HEK293 (cell line): Measurements from ENCODE around the gene B4GALNT4.
A peak's percentile ranks its signal among the peaks of the same experiment; 100 is the strongest.
"Not testable (repeated sequence)": the region's sequence is repeated elsewhere in the genome, so short reads cannot be mapped to it uniquely, and the experiment has no call there.

Source experiments
- CTCF ChIA-PET: fragments of 350-600 bp; formaldehyde crosslinking; extraction: SDS; loops from one replicate; lab custom pipeline; 2021; ENCODE audit warnings: antibody characterized with exemption; lab: Yijun Ruan, JAX
- POLR2A ChIA-PET: fragments of 300-600 bp; formaldehyde crosslinking; extraction: SDS; loops from one replicate; lab custom pipeline; 2020; ENCODE audit warnings: antibody characterized with exemption, inconsistent platforms; lab: Yijun Ruan, JAX
- H3K27ac ChIP-seq: fragments of 200-500 bp; sonication (Bioruptor generic); 2 replicates; pipeline ENCODE4 v1.5.1; 2014; ENCODE audit warnings: low read depth, low read length, control low read depth, inconsistent platforms; ENCODE audit errors: extremely low read depth
- H3K36me3 ChIP-seq, 2 experiments: fragments of 200-500 bp in 1 of 2; sonication (Bioruptor generic) in 1 of 2; 1 replicate in 1 of 2; 2 replicates in 1 of 2; pipeline ENCODE4 v1.5.1; 2014 to 2017; ENCODE audit warnings: inconsistent platforms in 2 of 2, low read length in 2 of 2; ENCODE audit not compliant: control insufficient read depth in 2 of 2, insufficient read depth in 1 of 2
- H3K4me1 ChIP-seq: fragments of 200-500 bp; sonication (Bioruptor generic); 2 replicates; pipeline ENCODE4 v1.5.1; 2014; ENCODE audit warnings: mild to moderate bottlenecking, low read length, inconsistent platforms; ENCODE audit not compliant: control insufficient read depth, insufficient read depth
- H3K4me3 ChIP-seq: 2 replicates; pipeline ENCODE4 v1.5.1; 2011; ENCODE audit warnings: low read depth, mild to moderate bottlenecking, control low read depth, low read length, moderate library complexity
- H3K9me3 ChIP-seq: fragments of 200-500 bp; sonication (Bioruptor generic); 2 replicates; pipeline ENCODE4 v1.5.1; 2014; ENCODE audit warnings: low read depth, low read length, inconsistent platforms; ENCODE audit not compliant: control insufficient read depth, insufficient read depth
- PRDM1 ChIP-seq: fragments of 450-650 bp; formaldehyde crosslinking; IDR thresholded peaks from 2 replicates; pipeline ENCODE4; 2016; ENCODE audit warnings: missing biosample characterization, missing genetic modification characterization
- REST ChIP-seq: fragments of 450-650 bp; formaldehyde crosslinking; IDR thresholded peaks from 2 replicates; pipeline ENCODE4 v1.5.1; 2016; ENCODE audit warnings: missing biosample characterization, missing genetic modification characterization
- ZFHX2 ChIP-seq: fragments of 450-650 bp; formaldehyde crosslinking; conservative IDR thresholded peaks from 2 replicates; pipeline ENCODE4 v1.5.1; 2016; ENCODE audit warnings: missing biosample characterization, missing genetic modification characterization
- ZNF10 ChIP-seq: fragments of 450-650 bp; formaldehyde crosslinking; IDR thresholded peaks from 2 replicates; pipeline ENCODE4 v1.5.1; 2017; ENCODE audit warnings: missing biosample characterization, missing genetic modification characterization
- ZNF121 ChIP-seq: fragments of 450-650 bp; formaldehyde crosslinking; IDR thresholded peaks from 2 replicates; pipeline ENCODE4 v1.5.1; 2016; ENCODE audit warnings: missing biosample characterization, missing genetic modification characterization
- ZNF394 ChIP-seq: fragments of 450-650 bp; formaldehyde crosslinking; IDR thresholded peaks from 2 replicates; pipeline ENCODE4 v1.5.1; 2016; ENCODE audit warnings: missing biosample characterization, missing genetic modification characterization, mild to moderate bottlenecking, moderate library complexity, borderline replicate concordance
- ZNF513 ChIP-seq: fragments of 450-650 bp; IDR thresholded peaks from 2 replicates; pipeline ENCODE4 v1.5.1; 2018; ENCODE audit warnings: missing biosample characterization, missing genetic modification characterization
- ZNF707 ChIP-seq: fragments of 450-650 bp; formaldehyde crosslinking; IDR thresholded peaks from 2 replicates; pipeline ENCODE4 v1.5.1; 2016; ENCODE audit warnings: missing biosample characterization, missing genetic modification characterization
- ZNF830 ChIP-seq: fragments of 450-650 bp; IDR thresholded peaks from 2 replicates; pipeline ENCODE4 v1.5.0; 2018; ENCODE audit warnings: missing biosample characterization, missing genetic modification characterization, low read depth, mild to moderate bottlenecking, moderate library complexity

Gene B4GALNT4

DNA sequence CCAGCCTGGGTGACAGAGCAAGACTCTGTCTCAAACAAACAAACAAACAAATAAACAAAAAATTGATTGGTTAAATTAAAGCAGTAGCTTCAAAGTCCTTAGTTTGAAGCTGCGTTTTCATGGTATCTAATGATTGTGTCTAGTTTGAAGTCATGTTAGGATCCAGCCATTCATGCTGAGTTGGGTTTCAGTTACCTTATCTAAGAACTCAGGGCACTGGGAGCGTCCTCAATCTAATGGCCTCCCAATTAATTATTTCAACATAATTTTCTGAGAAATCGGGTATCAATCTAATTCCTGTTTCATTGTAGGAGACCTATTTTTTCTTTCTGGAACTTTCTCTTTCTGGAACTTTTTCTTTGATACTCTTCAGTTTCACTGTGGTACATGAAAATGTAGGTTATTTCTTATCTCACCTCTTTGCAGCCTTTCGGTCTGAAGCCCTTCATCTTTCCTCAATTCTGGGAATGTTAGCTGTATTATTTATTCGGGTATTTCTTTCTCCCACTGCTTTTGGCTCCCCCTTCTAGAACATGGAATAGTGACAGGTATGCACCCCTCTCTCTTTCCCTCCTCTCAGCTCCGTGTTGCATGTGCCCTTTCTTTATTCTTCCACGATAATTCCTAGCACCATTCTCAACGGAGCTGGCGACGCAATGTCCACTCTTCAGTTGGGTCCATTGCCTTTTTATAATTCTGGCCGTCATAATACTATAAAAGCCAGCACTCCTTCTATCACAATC, 24.3 kb upstream of the B4GALNT4 start:
- no peak overlapping the region for H3K4me3 ChIP-seq
- no peaks in the 10 kb centered on the region for H3K4me1 ChIP-seq
- no peak overlapping the region for H3K27ac ChIP-seq
- ChIA-PET CTCF (interaction anchor here (0.7 kb wide), 1 partner anchor 15 kb away, joined by 6 read pairs; no protein-coding TSS in a partner anchor), POLR2A (interaction anchor here (1.3 kb wide), 1 partner anchor 11 kb away, joined by 3 read pairs; no protein-coding TSS in a partner anchor)
- no peaks in the 10 kb centered on the region for H3K9me3 ChIP-seq
- TF ChIP-seq REST (tag by site-specific recombination) (no peak), PRDM1 (tag by site-specific recombination) (0 out of 2 replicates have a peak, but pooled peaks have one; percentile 34)
- no peaks in the 10 kb centered on the region for H3K36me3 ChIP-seq

- CTCF ChIA-PET = interaction anchor here (0.6 kb wide), 1 partner anchor 21 kb away, joined by 3 read pairs; no protein-coding TSS in a partner anchor
- no peaks in the 10 kb centered on the region for H3K36me3 ChIP-seq
- H3K27ac ChIP-seq = no peak overlapping the region
- H3K4me3 ChIP-seq = no peak overlapping the region
- POLR2A ChIA-PET = no interaction called here
- no peaks in the 10 kb centered on the region for H3K9me3 ChIP-seq
- no peaks in the 10 kb centered on the region for H3K4me1 ChIP-seq
- TF ChIP-seq ZNF707 (tag by site-specific recombination) (no peak), ZNF394 (tag by site-specific recombination) (no peak), ZNF513 (tag by site-specific recombination) (no peak), ZNF121 (0 out of 2 replicates have a peak, but pooled peaks have one; percentile 38), ZNF10 (no peak), ZNF830 (tag by site-specific recombination) (no peak)
Measured at GRCh38 chr11:346529-346928, 22.8 kb upstream of the B4GALNT4 start.

GRCh38 chr11:349270-349954, 19.9 kb upstream of the B4GALNT4 start:
- POLR2A ChIA-PET = interaction anchor here (0.9 kb wide), 1 partner anchor 56 kb away, joined by 3 read pairs; no protein-coding TSS in a partner anchor
- H3K9me3 ChIP-seq, H3K4me1 ChIP-seq, H3K36me3 ChIP-seq, H3K4me3 ChIP-seq, H3K27ac ChIP-seq: not testable (repeated sequence)
- CTCF ChIA-PET = interaction anchor here (0.7 to 1.3 kb wide), 4 partner anchors 11 to 99 kb away, joined by 3 to 7 read pairs (median 5); no protein-coding TSS in a partner anchor

- H3K4me3 ChIP-seq, H3K36me3 ChIP-seq, CTCF ChIA-PET, POLR2A ChIA-PET, H3K27ac ChIP-seq, H3K9me3 ChIP-seq, H3K4me1 ChIP-seq: not testable (repeated sequence)
- TF ChIP-seq ZFHX2 (tag by site-specific recombination) = 0 out of 2 replicates have a peak, but pooled peaks have one; percentile 14
Measured at GRCh38 chr11:350033-350722, 19.1 kb upstream of the B4GALNT4 start.
